ENCODE results near the gene SLC29A1.

The SLC29A1 gene

DNA sequence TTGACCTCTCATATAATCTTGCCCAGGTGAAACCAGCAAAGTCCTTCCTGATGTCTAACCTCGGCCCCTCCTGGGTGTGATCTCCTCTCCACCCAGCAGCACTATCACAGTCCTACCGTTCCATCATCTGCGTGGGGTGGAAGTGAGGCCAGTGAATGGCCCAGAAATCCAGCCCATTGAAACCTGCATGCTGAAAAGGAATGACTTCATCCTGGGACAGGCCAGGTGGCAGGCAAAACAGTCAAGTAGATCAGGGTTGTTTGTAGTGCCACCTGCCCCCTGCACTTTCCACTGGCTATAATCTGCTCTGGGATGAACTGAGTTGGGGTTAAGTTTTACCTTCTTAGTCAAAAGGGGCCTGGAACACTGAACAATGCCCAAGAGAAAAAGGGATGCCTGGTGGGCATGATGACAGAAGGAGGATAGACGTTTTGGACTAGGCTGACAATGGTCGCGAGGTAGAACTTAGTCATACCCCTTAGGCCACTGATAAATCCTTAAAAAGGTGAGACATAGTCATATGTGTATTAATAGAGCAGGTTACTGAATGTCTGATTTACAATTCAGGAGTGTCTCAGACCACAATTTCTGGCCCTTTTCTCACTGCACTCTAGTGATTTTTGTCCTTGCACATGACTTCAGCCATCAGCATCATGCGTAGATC, 15.4 kb downstream of the SLC29A1 start:
- DNase-seq: no peak

- no peak for DNase-seq
Measured at GRCh38 chr6:44243345-44243744, 19.9 kb downstream of the SLC29A1 start.

GRCh38 chr6:44245391-44245911, 22.1 kb downstream of the SLC29A1 start:
- no peak for DNase-seq

GRCh38 chr6:44245912-44246662, 22.7 kb downstream of the SLC29A1 start:
- DNase-seq: peak; percentile 89

DNA sequence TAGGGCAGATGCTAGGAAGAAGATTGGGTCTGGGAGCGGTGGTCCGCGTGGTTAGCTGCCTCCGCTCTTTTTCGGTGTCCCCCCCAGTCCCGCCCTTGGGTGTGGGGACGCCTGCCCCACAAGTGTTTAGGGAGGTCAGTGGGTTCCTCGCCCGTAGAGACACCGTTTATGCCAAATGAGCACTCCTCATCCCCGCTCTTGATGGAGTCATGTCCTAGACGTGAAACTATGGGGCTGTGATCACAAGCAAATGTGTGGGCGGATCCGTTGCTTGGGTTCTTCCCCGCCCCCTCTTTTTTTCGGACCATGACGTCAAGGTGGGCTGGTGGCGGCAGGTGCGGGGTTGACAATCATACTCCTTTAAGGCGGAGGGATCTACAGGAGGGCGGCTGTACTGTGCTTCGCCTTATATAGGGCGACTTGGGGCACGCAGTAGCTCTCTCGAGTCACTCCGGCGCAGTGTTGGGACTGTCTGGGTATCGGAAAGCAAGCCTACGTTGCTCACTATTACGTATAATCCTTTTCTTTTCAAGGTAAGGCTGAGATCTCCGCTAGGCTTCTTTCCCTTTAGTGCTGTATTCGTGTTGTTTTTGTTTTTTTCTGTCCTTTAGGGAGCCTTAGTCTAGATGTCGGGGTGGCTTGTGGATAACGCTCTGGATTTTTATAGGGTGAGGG, 23.4 kb downstream of the SLC29A1 start, which contains the start of gene HSP90AB1:
TSS of gene HSP90AB1 (plus strand) at position 439 of the 675 bp plus-strand sequence. CDS start 1,529 bp downstream, outside the sequence.
- DNase-seq: peak; percentile 96

- DNase-seq: peak; percentile 89
Measured at GRCh38 chr6:44247338-44248302, 24.2 kb downstream of the SLC29A1 start.

- no peak for DNase-seq
Measured at GRCh38 chr6:44248579-44248978, 25.2 kb downstream of the SLC29A1 start.

- DNase-seq: no peak
Measured at GRCh38 chr6:44249082-44249748, 25.8 kb downstream of the SLC29A1 start.

DNA sequence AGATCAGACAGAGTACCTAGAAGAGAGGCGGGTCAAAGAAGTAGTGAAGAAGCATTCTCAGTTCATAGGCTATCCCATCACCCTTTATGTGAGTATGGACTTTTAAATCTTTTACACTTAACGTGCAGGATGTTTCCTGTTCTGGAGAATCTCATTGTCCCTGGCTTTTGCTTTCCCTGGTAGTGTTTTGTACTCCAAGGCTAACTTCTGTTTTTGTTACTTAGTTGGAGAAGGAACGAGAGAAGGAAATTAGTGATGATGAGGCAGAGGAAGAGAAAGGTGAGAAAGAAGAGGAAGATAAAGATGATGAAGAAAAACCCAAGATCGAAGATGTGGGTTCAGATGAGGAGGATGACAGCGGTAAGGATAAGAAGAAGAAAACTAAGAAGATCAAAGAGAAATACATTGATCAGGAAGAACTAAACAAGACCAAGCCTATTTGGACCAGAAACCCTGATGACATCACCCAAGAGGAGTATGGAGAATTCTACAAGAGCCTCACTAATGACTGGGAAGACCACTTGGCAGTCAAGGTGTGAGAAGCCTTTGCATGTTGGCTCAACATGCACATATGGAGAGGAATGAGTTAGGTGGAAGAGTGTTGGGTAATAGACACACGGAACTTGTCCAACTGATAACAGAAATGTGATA, 26.8 kb downstream of the SLC29A1 start:
- DNase-seq: no peak

- no peak for DNase-seq
Measured at GRCh38 chr6:44250718-44251123, 27.3 kb downstream of the SLC29A1 start.

GRCh38 chr6:44251576-44252524, 28.5 kb downstream of the SLC29A1 start:
- no peak for DNase-seq

DNA sequence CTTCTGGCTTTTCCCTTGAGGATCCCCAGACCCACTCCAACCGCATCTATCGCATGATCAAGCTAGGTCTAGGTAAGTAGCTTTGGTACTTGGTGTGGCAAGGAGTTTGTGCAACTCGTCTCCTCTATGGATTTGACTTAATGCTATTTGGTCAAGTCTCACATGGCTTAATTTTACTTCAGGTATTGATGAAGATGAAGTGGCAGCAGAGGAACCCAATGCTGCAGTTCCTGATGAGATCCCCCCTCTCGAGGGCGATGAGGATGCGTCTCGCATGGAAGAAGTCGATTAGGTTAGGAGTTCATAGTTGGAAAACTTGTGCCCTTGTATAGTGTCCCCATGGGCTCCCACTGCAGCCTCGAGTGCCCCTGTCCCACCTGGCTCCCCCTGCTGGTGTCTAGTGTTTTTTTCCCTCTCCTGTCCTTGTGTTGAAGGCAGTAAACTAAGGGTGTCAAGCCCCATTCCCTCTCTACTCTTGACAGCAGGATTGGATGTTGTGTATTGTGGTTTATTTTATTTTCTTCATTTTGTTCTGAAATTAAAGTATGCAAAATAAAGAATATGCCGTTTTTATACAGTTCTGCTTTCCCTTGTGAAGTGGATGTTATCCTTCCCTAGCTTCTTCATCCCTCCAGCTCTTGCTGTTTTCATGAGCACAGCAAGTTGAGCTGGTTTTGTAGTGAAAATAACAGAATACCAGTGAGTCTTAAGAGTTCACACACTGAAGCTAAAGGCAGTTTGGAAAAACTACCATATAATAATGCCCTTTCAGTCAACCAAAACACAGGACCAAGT, 30.1 kb downstream of the SLC29A1 start:
- peak; percentile 64 for DNase-seq

- DNase-seq: peak; percentile 47
Measured at GRCh38 chr6:44254191-44255104, 31.1 kb downstream of the SLC29A1 start.

DNA sequence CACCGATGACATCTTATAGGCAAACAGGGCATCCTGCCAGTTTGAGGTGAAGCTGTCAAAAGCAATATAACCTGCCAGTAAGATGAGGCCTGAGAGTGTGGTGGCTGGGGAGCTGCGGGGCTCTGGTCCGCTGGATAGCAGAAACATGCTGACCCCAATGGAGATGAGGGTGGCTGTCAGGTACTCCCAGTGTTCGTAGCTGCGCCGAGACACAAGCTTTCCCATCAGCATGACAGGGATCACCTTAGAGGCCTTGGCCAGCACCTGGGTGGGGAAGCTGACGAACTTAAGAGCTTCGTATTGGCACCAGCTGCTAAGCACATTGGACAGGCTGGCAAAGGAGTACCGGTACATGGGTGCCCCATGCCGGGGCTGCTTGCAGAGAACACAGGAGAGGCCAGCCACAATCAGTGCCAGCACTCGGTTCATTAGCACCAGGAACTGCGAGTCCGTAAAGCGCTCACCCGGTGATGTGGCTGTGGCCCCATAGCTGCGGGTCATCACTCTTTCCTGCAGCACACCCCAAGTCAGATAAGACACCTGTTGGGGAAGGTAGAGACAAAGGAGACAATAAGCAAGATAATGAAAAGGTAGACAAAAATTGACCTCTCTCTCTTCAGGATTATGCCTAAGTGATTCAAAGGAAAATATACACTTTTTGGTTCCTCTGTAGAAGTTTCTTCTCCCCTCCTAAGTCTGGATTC, 31.9 kb downstream of the SLC29A1 start:
- peak; percentile 50 for DNase-seq

- DNase-seq: peak; percentile 43
Measured at GRCh38 chr6:44255871-44256774, 32.7 kb downstream of the SLC29A1 start.

- DNase-seq: no peak
Measured at GRCh38 chr6:44256775-44257024, 33.3 kb downstream of the SLC29A1 start.

Measured in activated naive CD4-positive, alpha-beta T cell treated with anti-CD3 and anti-CD28 coated beads, Interleukin-2, amount 50 U/mL, for 16 hours (primary cell).